HG02623 (cell line): ENCODE measurements around the gene GDI1.

Source experiments
- ATAC-seq: cut with Tn5 transposase; IDR thresholded peaks from one replicate; pipeline ENCODE4 v1.9.1; 2021; ENCODE audit warnings: moderate library complexity; ENCODE audit not compliant: unreplicated experiment

GDI1 gene

DNA sequence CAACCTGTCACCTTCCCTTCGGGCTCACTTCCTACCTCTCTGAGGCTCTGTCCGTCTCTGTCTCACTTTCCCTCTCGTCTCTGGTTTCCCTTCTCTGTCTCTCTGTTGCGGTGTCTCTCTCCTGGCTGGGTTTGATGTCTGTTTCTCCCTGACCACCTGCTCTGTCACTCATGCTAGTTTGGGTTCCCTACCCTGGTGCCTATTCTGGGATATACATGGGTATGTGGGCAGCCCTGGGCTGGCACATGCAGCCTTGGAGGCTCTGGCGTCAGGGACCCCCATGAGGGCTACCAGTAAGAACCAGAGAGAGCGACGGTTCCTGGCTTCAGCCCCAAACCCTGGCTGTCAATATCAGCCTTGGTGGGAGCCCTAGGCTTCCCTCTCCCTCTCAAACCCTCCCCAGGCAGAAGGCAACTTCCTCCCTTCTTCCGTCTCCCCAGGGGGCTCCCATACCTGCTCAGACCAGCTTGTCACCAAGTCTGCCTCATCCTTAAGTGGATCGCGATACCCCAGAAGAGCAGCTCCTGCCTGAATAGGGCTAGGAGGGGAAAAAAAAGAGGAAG, 28.2 kb upstream of the GDI1 start:
- no peak for ATAC-seq

DNA sequence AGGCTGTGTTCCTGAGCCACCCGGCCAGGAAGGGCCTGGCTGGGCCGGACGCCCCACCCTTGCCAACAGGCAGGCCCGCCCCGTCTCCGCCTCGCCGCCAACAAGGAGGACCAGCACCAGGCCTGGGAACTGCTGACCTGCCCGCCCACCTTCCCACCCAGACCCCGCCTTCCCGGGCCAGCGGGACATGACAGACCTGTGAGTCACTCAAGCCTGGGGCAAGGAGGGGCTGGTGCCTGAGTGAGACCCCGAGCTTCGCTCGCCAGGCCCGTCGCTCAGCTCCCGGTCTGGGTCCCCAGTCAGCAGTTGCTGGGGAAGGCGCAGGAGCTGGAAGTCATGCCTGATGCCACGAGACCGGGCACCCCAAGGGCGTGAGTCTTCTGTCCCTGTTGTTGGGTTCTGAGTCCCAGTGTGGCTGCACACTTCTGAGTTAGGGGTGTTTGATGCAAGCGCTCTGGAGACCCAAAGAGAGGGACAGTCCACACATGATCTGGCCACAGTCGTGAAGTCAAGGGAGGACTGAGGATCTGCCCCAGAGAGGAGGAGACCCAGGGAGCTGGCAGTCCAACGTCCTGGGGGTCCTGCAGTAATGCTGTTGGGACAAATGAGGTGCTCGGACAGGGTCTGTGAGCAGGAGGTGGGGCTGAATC, 27.6 kb upstream of the GDI1 start, which contains the start of gene DNASE1L1:
Gene DNASE1L1, minus strand, starts transcription at position 33 of the 650 bp plus-strand sequence. CDS start 3,686 bp downstream, outside the sequence.
- no peak for ATAC-seq

DNA sequence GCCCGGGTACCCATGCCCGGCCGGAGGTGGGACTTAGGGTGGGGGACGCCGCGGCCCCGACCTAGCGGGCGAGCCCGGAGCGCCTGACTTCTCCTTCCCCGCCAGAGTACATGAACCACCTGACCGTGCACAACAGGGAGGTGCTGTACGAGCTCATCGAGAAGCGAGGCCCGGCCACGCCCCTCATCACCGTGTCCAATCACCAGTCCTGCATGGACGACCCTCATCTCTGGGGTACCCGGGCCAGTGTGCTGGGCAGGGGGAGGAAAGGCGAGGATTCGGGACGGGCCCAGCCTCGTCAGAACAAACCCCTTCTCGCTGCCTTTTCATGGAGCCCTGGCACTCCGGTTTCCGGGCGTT, 25.0 kb upstream of the GDI1 start:
- peak; percentile 44 for ATAC-seq

DNA sequence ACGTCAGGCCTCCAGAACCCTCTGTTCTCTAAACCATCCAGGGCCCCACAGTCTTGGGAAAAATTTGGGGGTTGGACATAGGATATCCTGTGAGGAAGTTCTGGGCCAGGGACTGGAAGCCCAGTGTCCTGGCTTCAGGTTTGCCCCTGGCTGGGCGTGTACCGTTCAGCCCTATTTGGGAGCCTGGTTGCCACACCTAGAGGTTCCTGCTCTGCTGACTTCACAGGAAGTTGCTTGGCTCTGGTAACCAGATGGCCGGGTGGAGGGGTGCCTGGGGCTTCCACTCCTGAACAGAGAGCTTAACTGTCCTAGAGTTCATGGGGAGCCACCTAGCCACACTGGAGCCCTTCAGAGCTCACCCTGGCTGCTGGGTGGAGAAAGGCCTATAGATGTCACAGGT, 24.5 kb upstream of the GDI1 start:
- no peak for ATAC-seq

DNA sequence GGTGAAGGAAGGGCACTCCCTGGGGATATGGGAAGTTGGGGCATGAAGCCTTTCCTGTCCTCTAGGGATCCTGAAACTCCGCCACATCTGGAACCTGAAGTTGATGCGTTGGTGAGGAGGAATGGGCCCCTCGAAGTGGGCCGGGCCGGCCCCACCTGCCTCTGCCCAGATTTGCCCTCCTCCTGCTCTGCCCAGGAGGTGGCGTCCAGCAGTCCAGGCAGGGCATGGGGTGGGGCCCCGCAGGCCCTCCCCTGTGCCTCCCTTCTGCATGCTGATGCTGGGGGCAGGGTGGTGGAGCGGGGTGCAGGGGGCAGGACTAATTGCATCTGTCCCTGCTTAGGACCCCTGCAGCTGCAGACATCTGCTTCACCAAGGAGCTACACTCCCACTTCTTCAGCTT, 23.8 kb upstream of the GDI1 start:
- ATAC-seq, result no peak

DNA sequence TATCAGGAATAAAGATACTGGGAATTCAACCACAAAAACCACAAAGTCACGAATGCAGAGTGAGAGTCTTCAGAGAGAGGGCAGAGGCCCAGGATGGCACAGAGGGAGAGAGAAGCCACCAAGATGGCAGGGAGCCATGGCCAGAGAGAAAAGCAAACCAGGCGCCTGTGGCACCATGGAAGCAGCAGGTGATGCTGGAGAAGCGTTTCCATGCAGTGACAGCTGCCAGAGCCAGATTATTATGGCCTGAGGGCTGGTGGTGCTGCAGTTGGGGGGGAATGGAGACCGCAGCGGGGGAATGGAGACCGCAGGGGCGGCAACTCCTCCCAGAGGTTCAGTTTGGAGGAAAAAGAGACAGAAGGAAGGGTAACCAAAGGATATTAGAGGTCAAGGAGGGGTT, 19.8 kb upstream of the GDI1 start:
- ATAC-seq, result no peak

DNA sequence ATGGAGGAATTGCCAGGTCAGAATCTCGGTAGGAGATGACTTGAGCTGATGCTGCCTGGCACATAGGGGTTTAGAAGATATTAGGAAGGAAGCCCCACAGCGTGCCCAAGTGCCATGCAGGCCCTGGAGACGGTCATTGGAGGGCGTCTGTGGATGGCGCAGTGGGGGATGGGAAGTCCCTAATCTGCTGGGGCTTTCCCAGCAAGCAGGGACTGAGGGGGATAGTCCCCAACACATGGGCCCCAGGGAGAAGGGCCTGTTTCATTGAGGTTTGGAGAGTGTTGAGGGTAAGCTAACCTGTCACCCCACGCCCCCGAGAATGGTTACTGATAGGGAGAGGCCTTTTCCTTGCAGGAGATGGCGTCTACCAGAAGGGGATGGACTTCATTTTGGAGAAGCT, 17.8 kb upstream of the GDI1 start:
- ATAC-seq, result no peak

DNA sequence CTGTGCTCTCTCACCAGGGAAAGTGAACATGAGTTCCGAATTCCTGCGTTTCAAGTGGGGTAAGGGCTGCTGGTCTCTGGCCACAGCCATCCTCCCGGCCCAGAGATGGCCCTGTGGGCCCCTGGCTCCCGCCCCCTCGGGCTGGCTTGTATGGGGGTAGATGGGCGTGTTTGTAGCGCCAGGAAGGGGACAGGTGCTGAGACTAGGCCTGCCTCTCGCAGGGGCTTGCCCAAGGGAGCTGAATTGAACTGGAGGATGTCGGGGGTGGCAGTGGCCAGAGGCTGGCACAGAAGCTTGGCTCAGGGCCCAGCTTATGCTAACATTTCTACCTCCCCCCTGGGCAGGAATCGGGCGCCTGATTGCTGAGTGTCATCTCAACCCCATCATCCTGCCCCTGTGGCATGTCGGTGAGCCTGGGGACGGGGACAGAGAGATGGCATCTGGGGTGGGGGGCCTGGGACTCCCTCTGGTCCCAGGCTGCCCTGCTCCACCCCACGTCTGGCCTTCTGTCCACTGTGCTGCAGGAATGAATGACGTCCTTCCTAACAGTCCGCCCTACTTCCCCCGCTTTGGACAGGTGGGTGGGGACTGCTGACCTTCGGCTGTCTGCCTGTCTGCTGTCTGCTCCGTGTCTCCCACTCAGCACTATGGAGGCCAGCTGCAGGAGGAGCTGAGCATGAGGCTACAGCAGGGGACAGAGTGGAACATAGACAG, 17.1 kb upstream of the GDI1 start:
- ATAC-seq, result no peak

DNA sequence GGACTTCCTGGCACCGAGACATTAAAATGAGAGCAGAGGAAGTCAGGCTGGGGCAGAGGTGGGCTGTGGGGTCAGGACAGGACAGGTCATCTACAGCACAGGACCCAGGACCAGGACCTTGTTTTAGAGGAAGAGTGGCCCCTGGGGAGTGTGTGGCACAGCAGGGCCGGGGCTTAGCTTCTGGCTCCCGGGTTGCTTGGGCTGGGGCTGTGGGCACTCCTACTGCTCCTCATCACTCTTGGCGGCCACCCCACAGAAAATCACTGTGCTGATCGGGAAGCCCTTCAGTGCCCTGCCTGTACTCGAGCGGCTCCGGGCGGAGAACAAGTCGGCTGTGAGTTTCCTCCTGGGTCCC, 16.6 kb upstream of the GDI1 start:
- no peak for ATAC-seq

DNA sequence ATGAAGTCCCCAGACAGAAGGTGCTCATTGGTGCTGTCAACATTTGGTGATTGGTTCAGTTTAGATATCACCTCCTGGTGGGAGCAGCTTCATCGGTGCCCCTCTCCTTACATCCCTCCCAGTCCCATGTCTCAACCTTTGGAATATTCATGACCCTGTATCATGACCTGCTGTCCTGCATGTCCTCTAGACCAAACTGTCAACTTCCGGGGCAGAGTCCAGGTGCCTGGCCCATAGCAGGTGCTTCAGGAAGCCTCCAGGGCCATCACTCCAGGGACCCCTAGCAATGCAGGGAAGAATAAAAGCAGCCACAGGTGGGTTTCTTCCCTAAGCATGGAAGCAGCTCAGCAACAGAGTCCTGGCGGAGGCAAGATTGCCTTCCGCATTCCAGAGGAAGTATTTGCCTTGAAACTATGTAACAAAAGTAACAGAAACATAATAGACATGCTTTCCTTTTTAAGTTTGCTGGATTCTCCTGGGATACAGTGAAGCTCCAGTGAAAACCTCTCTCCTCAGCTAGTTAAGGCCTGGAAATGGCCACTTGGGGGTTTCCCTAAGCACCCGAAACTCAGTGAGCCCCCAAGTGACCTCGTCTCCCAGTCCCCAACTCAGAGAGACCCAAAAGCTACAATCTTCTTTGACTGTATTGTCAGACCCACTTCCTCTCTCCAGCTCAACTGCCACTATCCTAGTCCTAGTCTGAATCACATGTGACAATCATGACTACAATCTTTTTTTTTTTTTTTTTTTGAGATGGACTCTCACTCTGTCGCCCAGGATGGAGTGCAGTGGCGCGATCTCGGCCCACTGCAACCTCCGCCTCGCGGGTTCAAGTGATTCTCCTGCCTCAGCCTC, 9.8 kb upstream of the GDI1 start:
- no peak for ATAC-seq

DNA sequence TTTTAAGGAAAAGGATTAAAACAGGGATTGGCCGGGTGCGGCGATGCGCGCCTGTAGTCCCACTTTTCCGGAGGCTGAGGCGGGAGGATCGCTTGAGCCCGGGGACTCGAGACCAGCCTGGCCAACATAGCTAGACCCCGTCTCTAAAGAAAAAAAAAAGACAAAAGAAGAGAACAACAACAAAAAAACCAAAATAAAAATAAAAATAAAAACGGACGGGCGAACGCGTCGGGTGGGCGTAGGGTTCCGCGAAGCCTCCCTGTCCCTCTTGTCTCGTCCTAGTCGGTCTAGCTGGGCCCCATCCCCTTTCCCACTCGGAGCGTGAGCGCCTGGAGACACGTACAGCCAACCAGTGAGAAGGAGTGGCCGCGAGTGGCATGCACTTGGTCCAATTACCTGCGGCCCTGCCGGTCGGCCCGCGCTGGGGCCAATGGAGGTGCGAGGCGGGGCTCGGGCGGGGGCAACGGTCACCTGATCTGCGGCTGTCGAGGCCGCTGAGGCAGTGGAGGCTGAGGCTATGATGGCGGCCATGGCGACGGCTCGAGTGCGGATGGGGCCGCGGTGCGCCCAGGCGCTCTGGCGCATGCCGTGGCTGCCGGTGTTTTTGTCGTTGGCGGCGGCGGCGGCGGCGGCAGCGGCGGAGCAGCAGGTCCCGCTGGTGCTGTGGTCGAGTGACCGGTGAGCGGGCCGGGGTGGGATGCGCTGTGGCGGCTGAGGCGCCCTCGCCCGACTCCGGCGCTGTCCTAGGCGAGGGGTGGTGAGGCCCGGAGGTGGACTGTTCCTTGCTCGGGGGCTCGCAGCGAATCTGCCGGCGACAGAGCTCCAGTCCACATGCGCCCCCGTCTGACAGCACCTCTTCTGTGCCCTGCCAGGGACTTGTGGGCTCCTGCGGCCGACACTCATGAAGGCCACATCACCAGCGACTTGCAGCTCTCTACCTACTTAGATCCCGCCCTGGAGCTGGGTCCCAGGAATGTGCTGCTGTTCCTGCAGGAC, 8.5 kb upstream of the GDI1 start, which contains the start of gene ATP6AP1:
Gene ATP6AP1, plus strand, starts transcription at position 502 of the 996 bp plus-strand sequence. Its CDS starts 16 bp downstream, at position 518.
- ATAC-seq, result peak; percentile 93

DNA sequence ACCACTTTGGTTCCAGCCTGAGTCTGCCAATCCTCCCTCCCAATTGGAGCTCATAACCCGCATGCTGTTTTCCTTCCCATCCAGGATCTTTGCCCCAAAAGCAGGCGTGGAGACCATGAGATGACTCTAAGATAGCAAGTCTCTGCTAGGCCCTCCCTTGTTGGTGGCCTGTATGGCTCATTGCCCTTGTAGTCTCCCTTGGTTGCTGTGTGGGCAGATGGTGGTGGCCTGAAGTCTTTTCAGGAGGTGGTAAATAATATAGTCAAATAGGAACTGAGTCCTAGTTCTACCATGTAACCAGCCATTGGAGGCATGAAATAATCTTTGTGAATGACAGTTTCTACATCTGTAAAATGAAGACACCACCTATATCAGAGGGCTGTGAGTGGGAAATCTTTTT, 7.2 kb upstream of the GDI1 start:
- ATAC-seq, result no peak

DNA sequence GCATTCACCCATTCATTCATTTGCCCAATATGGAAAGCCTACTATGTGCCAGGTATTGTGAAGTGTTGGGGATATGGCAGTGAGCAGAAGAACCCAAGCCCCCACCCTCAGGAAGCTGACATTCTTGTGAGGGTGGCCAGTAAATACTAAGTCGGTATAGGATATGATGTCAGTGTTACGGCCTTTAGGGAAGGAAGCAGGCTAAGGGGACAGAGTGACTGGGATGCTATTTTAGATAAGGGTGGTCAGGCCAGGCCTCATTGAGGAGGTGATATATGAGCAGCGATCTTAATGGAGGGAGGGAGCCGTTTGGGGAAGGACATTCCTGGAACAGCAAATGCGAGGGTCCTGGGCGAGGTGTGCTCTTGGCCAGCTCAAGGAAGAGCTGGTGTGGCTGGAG, 6.5 kb upstream of the GDI1 start:
- ATAC-seq, result no peak

DNA sequence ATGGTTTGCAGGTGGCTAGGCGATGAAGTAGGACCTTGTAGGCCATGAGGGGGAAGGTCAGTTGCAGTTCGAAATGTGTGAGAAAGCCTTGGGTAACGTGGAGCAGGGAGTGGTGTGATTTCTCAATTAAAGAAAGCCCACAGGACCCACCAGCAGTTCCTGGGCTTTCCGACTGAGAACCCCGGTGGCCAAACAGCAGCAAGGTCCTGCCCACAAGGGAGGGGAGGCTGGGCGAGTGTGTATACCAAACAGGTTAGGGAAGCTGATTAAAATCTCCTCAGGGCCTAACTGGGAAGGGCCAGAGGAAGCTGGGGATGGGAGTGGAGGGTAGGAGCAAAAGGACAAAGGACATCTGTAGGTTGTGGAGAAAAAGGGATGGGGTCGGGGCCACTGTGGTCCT, 6.0 kb upstream of the GDI1 start:
- no peak for ATAC-seq

DNA sequence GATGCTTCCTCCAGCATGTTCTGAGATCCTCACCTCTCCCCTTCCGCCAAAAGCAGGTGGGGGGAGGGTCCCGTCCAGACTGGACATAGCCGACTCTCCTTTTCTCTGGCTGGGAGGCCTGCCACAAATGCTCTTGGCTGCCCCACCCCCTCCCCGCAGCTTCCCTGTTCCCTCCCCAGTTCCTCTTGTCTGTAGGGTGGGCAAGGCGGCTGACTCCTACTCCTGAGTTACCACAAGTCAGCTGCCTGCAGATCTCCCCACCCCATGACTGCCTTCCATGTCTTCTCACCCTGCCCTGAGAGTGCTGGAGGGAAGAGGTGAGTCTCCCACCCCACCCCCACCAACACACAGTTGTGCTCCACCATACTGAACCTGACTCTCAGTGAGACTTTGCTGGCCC, 5.6 kb upstream of the GDI1 start:
- no peak for ATAC-seq

DNA sequence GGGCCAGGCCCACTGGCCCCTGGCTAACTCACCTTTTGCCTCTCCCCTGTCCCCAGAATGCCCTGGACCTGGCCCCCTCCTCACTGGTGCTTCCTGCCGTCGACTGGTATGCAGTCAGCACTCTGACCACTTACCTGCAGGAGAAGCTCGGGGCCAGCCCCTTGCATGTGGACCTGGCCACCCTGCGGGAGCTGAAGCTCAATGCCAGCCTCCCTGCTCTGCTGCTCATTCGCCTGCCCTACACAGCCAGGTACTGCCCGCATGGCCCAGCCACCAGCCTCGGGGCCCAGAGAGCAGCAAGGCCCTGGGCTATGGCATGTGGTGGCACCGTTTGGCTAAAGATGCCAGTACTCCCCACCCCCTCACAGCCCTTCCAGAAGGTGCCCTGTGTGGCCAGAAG, 4.7 kb upstream of the GDI1 start:
- no peak for ATAC-seq

DNA sequence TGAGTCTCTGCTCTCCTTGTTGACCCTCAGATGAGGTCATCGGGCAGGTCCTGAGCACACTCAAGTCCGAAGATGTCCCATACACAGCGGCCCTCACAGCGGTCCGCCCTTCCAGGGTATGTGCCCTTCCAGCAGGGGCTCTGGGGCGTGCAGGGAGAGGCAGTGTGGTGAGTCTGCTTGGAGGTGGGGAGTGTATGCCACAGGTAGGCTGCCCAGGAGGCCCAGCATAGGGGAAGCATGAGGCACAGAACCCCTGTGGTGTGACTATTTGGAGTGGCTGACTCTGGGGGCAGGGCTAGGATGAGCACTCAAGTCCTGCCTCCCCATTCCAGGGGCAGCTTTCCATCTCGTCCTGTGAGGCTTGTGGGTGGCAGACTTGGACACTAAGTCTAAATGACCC, 3.3 kb upstream of the GDI1 start:
- ATAC-seq, result no peak

DNA sequence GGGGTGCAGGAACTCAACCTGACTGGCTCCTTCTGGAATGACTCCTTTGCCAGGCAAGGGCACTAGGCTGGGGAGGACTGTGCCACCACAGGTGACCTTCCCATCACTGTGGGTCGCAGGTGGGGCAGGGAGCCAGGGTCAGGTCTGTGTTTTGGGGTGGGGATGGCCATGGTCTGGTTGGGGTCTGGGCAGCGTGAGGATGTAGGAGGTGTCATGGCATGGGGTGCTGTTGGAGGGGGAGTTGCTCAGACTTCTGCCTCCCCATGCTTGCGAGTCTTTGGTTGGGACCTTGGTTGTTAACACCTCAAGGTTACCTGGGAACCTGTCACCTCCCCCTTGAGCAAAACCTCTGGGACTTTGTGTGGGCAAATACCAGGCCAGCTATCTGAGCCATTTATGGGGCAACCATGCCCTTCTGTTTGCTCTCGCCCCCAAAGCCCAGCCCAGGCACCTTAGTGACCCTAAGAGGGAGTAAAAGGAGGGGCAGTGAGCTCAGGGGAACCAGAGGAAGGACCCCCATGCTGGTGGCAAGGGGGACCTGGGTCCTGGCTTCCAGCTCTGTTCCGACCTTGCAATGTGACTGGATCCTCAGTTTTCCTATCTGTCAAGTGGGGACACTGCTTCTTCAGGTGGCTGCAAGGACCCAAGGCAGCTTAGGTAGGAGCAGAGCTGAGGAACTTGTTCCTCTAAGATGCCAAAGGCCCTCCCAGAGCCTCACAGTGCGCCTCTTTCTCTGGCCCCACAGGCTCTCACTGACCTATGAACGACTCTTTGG, 2.4 kb upstream of the GDI1 start:
- no peak for ATAC-seq

DNA sequence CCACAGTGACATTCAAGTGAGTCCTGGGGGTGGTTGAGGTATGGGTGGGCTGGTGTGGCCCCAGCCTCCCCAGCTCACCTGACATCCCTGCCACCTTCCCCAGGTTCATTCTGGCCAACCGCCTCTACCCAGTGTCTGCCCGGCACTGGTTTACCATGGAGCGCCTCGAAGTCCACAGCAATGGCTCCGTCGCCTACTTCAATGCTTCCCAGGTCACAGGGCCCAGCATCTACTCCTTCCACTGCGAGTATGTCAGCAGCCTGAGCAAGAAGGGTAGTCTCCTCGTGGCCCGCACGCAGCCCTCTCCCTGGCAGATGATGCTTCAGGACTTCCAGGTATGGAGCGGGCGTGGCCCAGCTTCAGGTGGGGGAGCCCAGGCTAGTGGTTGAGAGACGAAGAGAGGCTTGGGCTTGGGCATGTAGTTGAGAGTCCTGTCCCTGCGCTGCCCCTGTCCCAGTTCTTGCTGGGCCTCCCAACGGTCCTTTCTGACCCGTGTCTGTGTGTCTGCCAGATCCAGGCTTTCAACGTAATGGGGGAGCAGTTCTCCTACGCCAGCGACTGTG, 1.7 kb upstream of the GDI1 start:
- no peak for ATAC-seq
